Posterior vena cava (tissue), 2 donors: ENCODE results near the gene NAV2. TPM values are rescaled to one million over a fixed set of nuclear protein-coding genes. Genes with fewer than 3 reads are reported as not detected.

ENCODE experiments used
- DNase-seq: peaks from one replicate; pipeline ENCODE4 v3.0.0-alpha.2; 2020; ENCODE audit warnings: low spot score
- intact Hi-C, 2 donors: fragments of 100-400 bp; cut with DNase I; formaldehyde crosslinking; loops; one replicate each; pipeline versions ENCODE4 v1.14.1 to v1.14.2; 2022 to 2023
- total RNA-seq, 2 donors: library from RNA; stranded (reverse); fragmentation: NEBNext Ultra II Directional; extraction: Animal tissue kit (Norgen Biotek cat#: 25700); gene quantifications; one replicate each; pipeline ENCODE4 v1.2.1, GENCODE V29; 2021
- donor health status: DM: yes; HTN: yes; CAD: no.
- donor health status: DM: yes; HTN: yes; CAD: no.

NAV2 gene
- total RNA-seq, 2 donors from 2014 or later: 69.2 to 108 TPM

GRCh38 chr11:19962053-19962800 is 249.6 kb downstream of the NAV2 start:
- intact Hi-C loops: no loop called here
- no peak for DNase-seq

GRCh38 chr11:19962801-19963175 is 250.2 kb downstream of the NAV2 start:
- intact Hi-C loops: no loop called here
- no peak for DNase-seq

- no peak for DNase-seq
- intact Hi-C loops: no loop called here
These were observed 251.2 kb downstream of the NAV2 start for GRCh38 chr11:19963697-19964387.

GRCh38 chr11:19966441-19966840 is 253.8 kb downstream of the NAV2 start:
- no peak for DNase-seq
- intact Hi-C loops: no loop called here

DNA sequence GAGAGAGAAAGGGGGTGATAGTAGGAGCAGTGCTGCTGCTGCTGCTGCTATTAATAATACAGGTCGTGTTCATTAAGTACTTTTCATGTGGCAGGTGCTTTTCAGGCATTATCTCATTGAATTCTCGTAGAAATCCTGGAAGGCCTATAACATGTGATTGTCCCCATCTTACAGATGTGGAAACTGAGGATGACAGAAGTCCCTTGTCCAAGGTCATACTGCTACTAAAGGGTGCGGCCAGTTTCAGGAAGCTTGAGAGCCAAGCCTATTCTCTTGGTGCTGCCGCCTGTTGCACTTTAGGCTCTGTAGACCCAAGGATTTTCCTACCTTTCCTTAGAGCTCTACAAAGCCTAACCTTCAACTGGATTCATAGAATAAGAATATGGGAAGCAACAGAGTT is 254.3 kb downstream of the NAV2 start:
- intact Hi-C loops: no loop called here
- DNase-seq: no peak

DNA sequence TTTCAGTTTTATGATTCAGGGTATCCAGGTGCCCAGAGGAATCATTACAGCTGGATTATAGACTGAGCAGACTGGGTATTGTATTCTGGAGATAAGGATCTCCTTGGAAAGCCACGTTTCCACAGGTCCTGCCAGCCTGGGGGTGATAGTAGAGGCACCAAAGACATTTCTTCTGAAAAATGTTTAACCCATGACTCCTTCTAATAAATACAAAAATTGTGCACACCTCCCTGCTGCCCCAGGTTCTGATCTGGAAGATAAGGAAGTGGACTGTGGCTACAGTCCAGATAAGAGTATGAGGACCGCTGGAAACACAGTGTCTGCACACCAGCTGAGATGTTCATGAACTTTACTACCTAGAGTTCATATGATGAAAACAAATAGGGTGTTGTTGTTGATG is 255.2 kb downstream of the NAV2 start:
- DNase-seq: no peak
- intact Hi-C loops: no loop called here

DNA sequence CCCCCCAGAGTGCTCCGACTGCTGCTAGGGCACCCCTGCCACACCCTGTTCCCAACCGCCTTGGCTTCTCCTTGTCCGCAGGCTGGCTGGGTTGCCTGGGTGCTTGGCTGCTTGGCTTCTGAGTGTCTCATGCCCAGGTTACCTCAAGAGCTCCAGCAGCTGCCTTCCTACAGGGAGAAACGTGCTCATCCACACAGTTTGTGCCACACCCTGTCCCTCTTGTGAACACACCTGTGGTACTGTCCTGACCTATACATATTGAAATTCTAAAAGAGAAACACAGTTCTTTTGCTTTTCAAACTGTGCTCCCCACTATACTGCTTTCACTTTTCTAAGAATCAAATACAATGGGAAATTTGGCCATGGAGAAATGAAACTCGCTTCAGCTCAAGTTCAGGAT is 256.2 kb downstream of the NAV2 start:
- intact Hi-C loops: no loop called here
- no peak for DNase-seq

GRCh38 chr11:19970944-19971343 is 258.3 kb downstream of the NAV2 start:
- intact Hi-C loops: no loop called here
- DNase-seq: no peak

DNA sequence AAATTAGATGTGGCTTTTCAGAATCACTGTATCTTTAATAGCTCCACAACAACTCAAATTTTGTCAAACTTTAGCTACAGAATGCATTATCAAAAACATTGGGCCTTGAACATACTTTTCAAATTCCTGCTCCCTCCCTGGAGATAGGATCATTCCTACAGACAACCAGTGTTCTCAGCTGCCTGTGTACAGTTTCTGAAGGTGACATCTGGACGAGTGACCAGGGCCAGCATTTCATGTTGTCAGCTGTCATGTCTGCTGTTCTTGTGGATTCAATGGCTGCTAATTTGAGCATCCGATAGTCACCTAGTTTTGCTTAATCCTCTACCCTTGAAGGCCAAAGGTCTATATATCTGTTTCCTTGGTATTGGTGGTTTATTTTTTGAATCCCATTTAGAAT is 259.5 kb downstream of the NAV2 start:
- DNase-seq: no peak
- intact Hi-C loops: no loop called here

DNA sequence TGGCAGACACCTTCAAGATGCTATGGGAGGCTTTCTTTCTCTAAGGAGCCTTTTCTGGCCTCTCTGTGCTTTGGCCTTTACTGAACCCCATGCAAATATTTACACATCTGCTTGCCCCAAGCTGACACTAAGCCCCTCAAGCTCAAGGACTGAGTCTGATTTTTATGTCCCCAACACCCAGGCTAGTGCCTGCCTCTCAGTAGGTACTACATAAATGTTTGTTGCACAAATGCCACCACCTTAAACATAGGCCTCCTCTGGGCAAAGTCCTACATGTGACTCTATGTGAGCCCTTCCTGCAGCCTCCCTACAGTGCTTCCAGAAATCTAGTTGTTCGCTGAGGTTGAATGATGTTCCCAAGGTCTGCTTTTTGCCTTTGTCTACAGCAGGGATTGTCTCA is 260.0 kb downstream of the NAV2 start:
- no peak for DNase-seq
- intact Hi-C loops: no loop called here

DNA sequence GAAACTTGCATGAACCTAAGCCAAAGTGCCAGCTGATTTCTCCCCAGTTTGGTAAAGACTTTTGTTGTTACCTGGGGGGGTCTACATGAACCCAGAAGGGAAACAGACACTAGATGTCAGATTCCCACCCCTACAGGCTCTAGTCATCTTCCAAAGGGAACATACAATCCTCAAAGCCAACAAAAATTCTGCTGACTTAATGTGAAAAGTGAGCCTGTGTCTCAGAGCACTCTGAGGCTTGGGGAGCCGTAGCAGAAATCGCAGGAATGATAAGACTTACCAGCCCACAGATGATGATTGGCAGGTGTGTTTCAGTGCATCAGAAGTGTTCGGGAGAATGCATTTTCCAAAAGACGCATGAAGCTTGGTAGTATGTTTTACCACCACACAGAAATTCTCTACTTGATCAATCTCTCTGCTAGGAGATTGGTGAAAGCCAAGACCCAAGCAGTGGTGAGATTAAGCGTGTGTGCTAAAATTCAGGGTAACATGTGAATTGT is 260.5 kb downstream of the NAV2 start:
- no peak for DNase-seq
- intact Hi-C loops: no loop called here

DNA sequence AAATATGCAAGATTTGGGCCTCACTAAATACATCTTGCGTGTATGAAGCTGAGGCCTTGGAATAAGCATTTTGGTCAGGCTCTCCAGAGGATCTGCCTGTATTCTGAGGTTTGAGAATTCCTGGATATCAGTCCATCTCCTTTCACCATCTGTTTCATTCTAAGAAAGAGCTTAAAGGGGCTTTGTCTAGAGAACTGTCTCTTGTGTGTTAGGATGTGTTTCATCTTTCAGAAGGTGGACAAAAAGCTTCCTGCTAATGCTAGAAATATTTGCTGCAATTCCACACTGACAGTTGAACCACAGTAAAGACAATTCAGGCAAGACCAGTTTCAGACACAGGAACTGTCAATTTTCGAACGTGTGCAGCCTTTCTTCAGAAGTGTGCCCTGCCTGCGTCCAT is 262.2 kb downstream of the NAV2 start:
- DNase-seq: no peak
- intact Hi-C loops: no loop called here

- intact Hi-C loops: no loop called here
- no peak for DNase-seq
These were observed 262.9 kb downstream of the NAV2 start for GRCh38 chr11:19975414-19975990.

- intact Hi-C loops: no loop called here
- DNase-seq: no peak
These were observed 263.8 kb downstream of the NAV2 start for GRCh38 chr11:19976281-19976941.

DNA sequence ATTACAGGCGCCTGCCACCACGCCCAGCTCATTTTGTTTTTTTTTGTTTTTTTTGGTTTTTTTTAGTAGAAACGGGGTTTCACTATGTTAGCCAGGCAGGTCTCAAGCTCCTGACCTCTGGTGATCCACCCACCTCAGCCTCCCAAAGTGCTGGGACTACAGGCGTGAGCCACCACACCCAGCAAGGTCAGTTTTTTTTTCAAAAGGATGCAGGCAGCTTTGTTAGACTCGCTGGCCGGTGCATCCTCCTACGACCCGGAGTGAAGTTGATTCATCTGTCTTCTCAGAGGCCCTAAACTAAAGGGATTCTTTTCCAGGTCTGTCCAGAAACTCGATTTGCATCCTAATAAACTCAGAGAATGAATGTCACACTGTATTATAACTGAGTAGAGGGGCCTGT is 265.3 kb downstream of the NAV2 start:
- DNase-seq: no peak
- intact Hi-C loops: no loop called here

- intact Hi-C loops: no loop called here
- no peak for DNase-seq
These were observed 266.3 kb downstream of the NAV2 start for GRCh38 chr11:19978668-19979518.

DNA sequence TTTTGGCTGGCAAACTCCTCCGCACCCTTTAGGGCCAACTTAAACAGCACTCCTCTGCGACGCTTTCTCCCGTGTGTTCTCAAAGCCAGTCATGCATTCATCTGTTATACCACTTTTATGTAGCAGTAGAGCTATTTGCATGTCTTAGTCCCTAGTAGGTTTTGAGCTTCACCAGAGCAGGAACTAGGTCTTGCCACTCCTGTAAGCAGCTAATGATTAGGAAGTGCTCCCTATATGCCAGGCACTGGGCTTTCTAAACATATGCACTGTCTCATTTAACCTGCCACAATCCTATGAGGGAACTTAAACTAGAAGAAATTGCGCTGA is 266.8 kb downstream of the NAV2 start:
- DNase-seq: no peak
- intact Hi-C loops: no loop called here

DNA sequence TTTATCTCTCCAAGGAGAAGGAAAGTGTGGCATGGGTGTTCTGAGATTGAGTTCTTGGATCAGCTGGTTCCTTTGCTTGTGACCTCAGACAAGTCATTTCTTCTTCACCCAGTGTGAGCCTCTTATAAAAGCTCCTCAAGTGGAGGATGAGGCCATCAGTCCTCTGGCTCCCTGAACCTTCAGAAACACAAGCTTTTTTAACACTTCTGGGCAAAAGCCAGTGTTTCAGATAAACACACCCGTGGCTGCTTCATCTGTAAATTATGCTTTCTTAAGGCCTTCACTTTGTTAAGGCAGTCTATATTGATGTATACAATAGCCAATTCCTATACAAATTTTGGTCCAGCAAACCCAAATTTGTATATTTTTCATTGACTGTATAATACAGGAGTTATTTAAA is 267.8 kb downstream of the NAV2 start:
- intact Hi-C loops: no loop called here
- DNase-seq: no peak

GRCh38 chr11:19980957-19981669 is 268.5 kb downstream of the NAV2 start:
- intact Hi-C loops: no loop called here
- no peak for DNase-seq
